T-helper 17 cell (primary cell): ENCODE measurements around the gene AP3S2. TPM values are rescaled to one million over a fixed set of nuclear protein-coding genes. Genes with fewer than 3 reads are reported as not detected.
"Not testable (repeated sequence)": the region's sequence is repeated elsewhere in the genome, so short reads cannot be mapped to it uniquely, and the experiment has no call there.

Source experiments
- ATAC-seq: fragments of 150-1000 bp; cut with Tn5 transposase; 2 replicates; pipeline ENCODE4 v1.10.0; 2021; ENCODE audit warnings: mild to moderate bottlenecking, moderate library complexity
- DNase-seq, 3 donors: peaks; one replicate each; pipeline versions ENCODE4 v3.0.0 to v3.0.0-alpha.2; 2020 to 2021
- H3K9me3 ChIP-seq: one replicate; pipeline ENCODE4 v1.7.0; 2013; ENCODE audit warnings: low read length, mild to moderate bottlenecking; ENCODE audit not compliant: control insufficient read depth, poor library complexity, severe bottlenecking
- H3K27ac Mint-ChIP-seq: one replicate; pipeline ENCODE4 v1.8.0; 2022; ENCODE audit warnings: mild to moderate bottlenecking, moderate library complexity, mixed read lengths
- H3K27me3 Mint-ChIP-seq: one replicate; pipeline ENCODE4 v1.8.0; 2022; ENCODE audit warnings: mixed read lengths
- H3K36me3 Mint-ChIP-seq: one replicate; pipeline ENCODE4 v1.8.0; 2022; ENCODE audit warnings: low read depth, mixed read lengths
- H3K4me1 Mint-ChIP-seq: one replicate; pipeline ENCODE4 v1.8.0; 2022; ENCODE audit warnings: mild to moderate bottlenecking, mixed read lengths
- H3K4me3 Mint-ChIP-seq: one replicate; pipeline ENCODE4 v1.8.0; 2022; ENCODE audit warnings: mild to moderate bottlenecking, moderate library complexity, mixed read lengths
- total RNA-seq, 4 donors: library from RNA in 2 of 4; stranded (reverse) in 2 of 4; gene quantifications; one replicate each; pipeline ENCODE4 v1.2.3 and lab custom pipeline; 2022 to 2026

AP3S2 gene
- total RNA-seq, 2 donors from 2014 or later, result 28.0 to 29.1 TPM

DNA sequence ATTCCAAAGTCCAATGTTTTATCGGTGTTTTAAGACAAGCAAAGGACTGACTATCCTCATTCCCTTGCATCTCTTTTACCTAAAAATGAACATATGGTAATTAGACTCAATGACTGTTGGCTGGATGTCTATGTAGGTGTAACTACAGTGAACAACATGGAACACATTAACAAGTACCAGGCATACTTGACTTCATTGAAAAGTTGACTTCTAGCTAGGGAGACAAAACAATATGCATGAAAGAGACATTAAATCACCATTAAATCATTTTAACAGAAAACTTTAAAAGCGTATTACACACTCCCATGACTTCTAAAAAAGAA is 44.9 kb downstream of the AP3S2 start:
- Mint-ChIP-seq H3K4me1 (peaks cover 6% of the 10 kb centered on the region), H3K27me3 (no peaks in the 10 kb centered on the region), H3K27ac (no peak overlapping the region), H3K36me3 (peaks cover 2% of the 10 kb centered on the region), H3K4me3 (no peak overlapping the region)
- no peak for DNase-seq
- ATAC-seq, result no peak
- no peaks in the 10 kb centered on the region for H3K9me3 ChIP-seq

DNA sequence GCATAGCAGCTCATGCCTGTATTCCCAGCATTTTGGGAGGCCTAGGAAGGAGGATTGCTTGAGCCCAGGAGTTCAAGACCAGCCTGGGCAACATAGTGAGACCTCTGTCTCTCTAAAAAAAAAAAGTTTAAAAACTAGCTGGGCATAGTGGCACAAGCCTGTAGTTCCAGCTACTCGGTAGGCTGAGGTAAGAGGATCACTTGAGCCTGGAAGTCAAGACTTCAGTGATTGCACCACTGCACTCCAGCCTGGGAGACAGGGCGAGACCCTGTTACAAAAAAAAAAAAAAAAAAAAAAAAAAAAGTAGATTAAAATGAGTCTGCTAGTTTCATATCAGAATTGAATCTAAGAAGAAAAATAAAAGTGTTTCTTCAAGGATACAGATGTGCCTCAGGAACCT is 46.7 kb downstream of the AP3S2 start:
- Mint-ChIP-seq H3K27ac (no peak overlapping the region), H3K4me3 (no peak overlapping the region), H3K27me3 (no peaks in the 10 kb centered on the region), H3K4me1 (peaks cover 8% of the 10 kb centered on the region), H3K36me3 (peaks cover 2% of the 10 kb centered on the region)
- DNase-seq (no peak), ATAC-seq (no peak)
- no peaks in the 10 kb centered on the region for H3K9me3 ChIP-seq

DNA sequence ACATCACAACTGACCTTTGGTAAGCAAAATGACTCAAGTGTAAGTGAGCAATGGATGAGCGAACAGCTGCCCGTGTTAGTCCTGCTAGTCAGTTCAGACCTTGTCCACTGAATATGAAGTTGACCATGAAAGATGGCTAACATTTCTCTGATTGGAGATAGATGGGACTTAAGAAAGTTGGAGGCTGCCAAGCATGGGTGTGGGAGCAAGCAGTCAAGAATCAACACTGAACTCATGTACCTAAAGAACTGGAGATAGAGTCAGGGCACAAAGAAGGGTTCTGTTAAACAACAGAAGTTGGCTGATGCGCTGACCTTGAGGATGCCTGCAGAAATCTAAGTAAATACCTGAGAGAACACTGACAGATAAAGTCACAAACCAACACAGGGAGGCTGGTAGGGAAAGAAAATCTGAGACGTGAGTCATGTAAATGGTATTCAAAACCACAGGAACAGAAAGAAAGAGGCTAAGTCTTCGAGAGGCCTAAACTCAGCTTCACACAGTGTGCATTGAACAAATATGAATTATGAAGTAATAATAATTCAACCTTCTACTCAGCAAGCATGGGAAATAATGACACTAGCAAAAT is 48.4 kb downstream of the AP3S2 start:
- Mint-ChIP-seq H3K4me1 (peaks cover 11% of the 10 kb centered on the region), H3K27ac (no peak overlapping the region), H3K4me3 (no peak overlapping the region), H3K36me3 (peaks cover 5% of the 10 kb centered on the region), H3K27me3 (no peaks in the 10 kb centered on the region)
- DNase-seq, result no peak
- ATAC-seq, result no peak
- H3K9me3 ChIP-seq, result no peaks in the 10 kb centered on the region

DNA sequence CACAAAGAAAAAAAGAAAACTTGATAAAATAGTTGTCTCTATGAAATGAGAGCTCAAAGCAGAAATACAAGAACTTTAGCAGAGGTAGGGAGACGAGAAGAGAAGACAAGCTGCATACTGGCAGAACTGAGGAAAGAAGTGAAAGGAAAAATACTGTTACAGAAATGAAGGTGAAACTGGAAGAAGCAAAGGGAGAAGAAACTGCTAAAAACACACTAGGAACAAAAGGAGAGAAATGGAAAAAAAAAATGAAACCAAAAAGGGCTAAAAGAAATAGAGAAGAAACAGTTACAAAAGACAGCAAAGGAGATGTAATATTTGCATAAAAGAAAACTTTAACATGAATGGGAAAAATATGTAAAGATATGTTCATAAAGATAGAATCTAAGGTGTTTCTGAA is 51.8 kb downstream of the AP3S2 start:
- H3K9me3 ChIP-seq, result no peaks in the 10 kb centered on the region
- Mint-ChIP-seq H3K27me3 (no peaks in the 10 kb centered on the region), H3K4me3 (no peak overlapping the region), H3K36me3 (peaks cover 11% of the 10 kb centered on the region), H3K4me1 (peaks cover 13% of the 10 kb centered on the region), H3K27ac (peak overlapping the region; percentile 56)
- ATAC-seq, result no peak
- no peak for DNase-seq

DNA sequence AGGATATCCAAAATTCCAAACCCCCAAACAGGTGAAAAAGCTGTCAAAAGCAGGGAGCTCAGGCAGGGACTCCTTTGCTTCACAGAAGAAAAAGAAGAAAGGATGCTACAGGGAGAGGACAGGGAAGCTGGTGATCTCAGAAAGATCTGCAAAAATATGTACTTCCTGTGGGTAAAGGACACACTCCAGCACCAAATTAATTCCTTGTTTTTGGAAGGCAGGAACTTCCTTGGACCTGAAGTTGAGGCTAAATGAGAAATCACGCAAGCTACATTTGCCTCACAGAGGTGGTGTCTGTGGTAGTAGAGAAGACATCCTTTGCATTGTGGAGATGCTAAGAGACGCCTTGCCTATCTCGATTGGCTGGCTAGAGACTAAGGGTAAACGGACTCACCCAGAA is 52.5 kb downstream of the AP3S2 start:
- peak overlapping the region; percentile 56 for H3K27ac Mint-ChIP-seq
- H3K36me3 Mint-ChIP-seq, result peaks cover 16% of the 10 kb centered on the region
- H3K27me3 Mint-ChIP-seq, result no peaks in the 10 kb centered on the region
- H3K4me1 Mint-ChIP-seq, result peaks cover 13% of the 10 kb centered on the region
- ATAC-seq (no peak), DNase-seq (no peak)
- H3K9me3 ChIP-seq, result no peaks in the 10 kb centered on the region
- no peak overlapping the region for H3K4me3 Mint-ChIP-seq

GRCh38 chr15:89839167-89839810 is 54.5 kb downstream of the AP3S2 start:
- Mint-ChIP-seq H3K4me1 (peaks cover 9% of the 10 kb centered on the region), H3K27ac (peak overlapping the region; percentile 87), H3K36me3 (peaks cover 18% of the 10 kb centered on the region), H3K27me3 (no peaks in the 10 kb centered on the region), H3K4me3 (no peak overlapping the region)
- no peaks in the 10 kb centered on the region for H3K9me3 ChIP-seq
- no peak for DNase-seq
- no peak for ATAC-seq

GRCh38 chr15:89837830-89838178 is 56.0 kb downstream of the AP3S2 start:
- H3K36me3 Mint-ChIP-seq, result peaks cover 18% of the 10 kb centered on the region
- H3K27ac Mint-ChIP-seq, result no peak overlapping the region
- H3K4me1 Mint-ChIP-seq, result peaks cover 7% of the 10 kb centered on the region
- no peaks in the 10 kb centered on the region for H3K27me3 Mint-ChIP-seq
- no peak for DNase-seq
- no peaks in the 10 kb centered on the region for H3K9me3 ChIP-seq
- no peak for ATAC-seq
- no peak overlapping the region for H3K4me3 Mint-ChIP-seq

DNA sequence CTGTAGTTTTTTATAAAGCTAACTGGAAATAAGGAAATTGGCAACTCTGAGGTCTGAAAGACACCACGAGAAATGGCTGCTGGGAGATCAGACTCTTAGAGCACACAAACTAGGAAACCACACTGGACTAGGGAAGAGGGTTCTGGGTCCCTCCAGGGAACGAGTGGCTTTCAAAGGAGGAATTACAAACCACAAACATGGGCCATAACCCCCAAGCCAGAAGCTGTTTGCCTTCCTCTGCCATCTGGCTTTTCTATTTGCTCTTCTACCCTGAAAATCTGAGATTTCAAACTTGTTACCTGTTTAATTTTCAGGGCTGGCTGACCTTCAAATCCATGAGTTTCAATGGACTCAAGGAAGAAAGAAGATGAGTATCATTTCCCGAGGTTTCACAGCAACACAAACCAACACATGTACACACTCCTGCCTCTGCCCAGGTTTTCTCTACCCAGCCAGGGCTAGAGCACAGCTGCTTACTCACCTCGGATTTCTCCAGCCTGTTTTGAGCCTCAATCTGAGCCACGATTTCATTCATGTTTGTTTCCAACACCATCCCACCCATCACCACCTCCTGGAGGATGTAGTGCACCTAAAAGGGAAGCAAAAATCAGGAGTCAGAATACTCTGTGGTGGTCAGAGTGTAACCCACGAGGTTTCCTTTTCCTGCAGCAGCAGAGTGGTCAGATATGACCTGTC is 56.5 kb downstream of the AP3S2 start:
- no peak for ATAC-seq

DNA sequence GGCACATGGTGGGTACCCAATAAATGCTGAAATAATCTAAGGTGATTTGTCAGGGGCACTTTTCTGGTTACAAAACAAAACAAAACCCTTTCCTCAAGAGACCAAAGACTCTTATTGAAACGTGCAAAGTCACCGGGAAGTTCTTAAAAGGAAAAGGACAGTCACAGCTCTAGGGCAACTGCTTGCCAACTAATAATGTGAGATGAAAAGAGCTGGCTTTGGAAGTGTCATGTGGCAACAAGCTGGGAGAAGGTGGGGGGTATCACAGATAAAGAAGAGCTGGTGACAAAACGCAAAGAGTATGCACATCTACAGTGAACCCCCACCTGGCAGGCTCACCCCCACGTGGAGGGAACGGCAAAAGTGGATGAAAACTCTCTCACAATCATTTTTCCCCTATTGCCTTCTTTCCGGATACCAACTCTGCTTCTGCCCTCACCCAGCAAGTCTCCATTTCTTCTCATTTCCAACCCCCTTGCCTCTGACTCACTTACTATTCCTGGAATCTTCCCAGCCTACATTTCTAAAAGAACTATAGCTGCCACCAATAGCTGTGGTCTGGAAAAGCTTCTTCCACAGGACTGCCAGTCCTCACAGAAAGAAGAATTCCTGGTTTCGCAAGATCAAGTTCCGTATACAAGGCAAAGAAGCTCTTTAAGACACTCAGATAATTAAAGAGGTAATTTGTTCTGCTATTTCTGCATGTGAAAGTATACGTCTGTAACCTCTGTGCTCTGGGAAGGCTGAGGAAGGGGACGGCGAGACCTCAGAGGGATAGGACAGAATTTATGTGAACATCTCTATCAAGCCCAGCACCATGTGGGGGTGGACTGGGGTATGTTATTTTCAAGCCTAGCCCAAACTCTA is 57.3 kb downstream of the AP3S2 start:
- no peaks in the 10 kb centered on the region for H3K9me3 ChIP-seq
- Mint-ChIP-seq H3K27me3 (no peaks in the 10 kb centered on the region), H3K27ac (no peak overlapping the region), H3K36me3 (peaks cover 15% of the 10 kb centered on the region), H3K4me3 (no peak overlapping the region), H3K4me1 (peaks cover 2% of the 10 kb centered on the region)
- DNase-seq (no peak), ATAC-seq (no peak)

More for the DNA sequence above, 56.5 kb downstream of the AP3S2 start:
- Mint-ChIP-seq H3K4me3 (no peak overlapping the region), H3K27me3 (no peaks in the 10 kb centered on the region), H3K36me3 (peaks cover 18% of the 10 kb centered on the region), H3K27ac (no peak overlapping the region), H3K4me1 (peaks cover 7% of the 10 kb centered on the region)
- no peak for DNase-seq
- no peaks in the 10 kb centered on the region for H3K9me3 ChIP-seq

DNA sequence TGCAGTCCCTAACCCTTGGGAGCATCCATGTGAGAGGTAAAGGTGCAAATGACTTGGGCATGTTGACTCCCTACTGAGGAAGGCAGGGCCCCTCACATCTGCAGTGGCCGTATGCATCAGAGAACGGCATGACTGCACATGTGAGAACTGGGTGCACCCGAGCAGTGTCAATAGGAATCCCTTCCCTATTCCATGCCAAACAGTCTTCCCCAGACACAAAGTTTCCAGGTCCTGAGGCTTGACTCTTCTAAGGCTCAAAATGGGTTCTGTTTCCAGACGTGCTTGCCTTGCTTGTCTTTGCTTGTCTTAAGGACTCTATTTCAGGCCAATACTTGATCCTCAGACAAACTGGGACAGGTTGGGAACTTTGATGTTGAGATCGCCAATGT is 58.6 kb downstream of the AP3S2 start:
- Mint-ChIP-seq H3K36me3 (peaks cover 18% of the 10 kb centered on the region), H3K27ac (peak overlapping the region; percentile 14), H3K27me3 (no peaks in the 10 kb centered on the region), H3K4me1 (peaks cover 2% of the 10 kb centered on the region), H3K4me3 (no peak overlapping the region)
- ATAC-seq (no peak), DNase-seq (no peak)
- H3K9me3 ChIP-seq, result no peaks in the 10 kb centered on the region

- DNase-seq, ATAC-seq, H3K4me3 Mint-ChIP-seq, H3K27ac Mint-ChIP-seq, H3K27me3 Mint-ChIP-seq, H3K4me1 Mint-ChIP-seq, H3K9me3 ChIP-seq: not testable (repeated sequence)
- H3K36me3 Mint-ChIP-seq, result peaks cover 15% of the 10 kb centered on the region
Observed at GRCh38 chr15:89834465-89835175, 59.2 kb downstream of the AP3S2 start.

DNA sequence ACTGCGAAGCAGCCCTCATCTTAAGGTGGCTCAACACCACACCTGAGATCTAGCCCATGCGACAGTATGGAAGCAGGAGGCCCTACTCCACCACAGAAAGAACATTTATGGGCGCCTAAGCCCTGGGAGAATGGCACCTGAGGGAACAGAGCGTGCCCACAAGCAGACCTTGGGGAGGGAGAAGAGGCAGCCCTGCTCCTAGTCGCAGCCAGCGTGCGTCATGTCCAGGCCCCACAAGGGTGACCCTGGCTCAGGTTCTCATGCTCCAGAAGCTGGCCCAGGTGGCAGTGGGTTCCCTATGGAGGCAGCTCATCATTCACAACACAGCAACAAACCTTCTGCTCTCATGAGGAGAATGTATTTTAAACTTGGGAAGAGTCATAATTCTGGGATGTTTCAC is 59.8 kb downstream of the AP3S2 start:
- DNase-seq (no peak), ATAC-seq (no peak)
- Mint-ChIP-seq H3K27me3 (no peaks in the 10 kb centered on the region), H3K4me3 (no peak overlapping the region), H3K4me1 (peaks cover 4% of the 10 kb centered on the region), H3K36me3 (peaks cover 17% of the 10 kb centered on the region), H3K27ac (no peak overlapping the region)
- H3K9me3 ChIP-seq, result no peaks in the 10 kb centered on the region

DNA sequence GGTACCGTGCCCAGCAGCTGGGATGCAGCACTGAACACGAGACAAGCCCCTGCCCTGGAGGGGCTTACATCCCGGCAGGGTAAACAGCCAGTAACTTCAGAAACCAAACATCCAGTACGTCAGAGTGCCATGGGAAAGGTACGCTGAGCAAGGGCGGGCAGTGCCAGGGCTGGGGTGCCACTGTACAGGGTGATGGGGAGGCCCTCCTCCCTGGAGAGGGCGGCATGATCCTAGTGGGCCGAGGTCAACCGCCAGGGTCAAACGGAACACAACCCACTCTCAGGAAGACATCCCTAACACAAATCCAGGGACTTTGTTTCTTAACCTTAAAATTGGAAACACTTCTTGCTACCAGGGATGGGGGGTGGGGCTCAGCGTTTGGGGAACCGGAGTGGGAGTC is 63.2 kb downstream of the AP3S2 start:
- no peak for ATAC-seq
- H3K36me3 Mint-ChIP-seq, result peaks cover 7% of the 10 kb centered on the region
- no peak overlapping the region for H3K4me3 Mint-ChIP-seq

More for the DNA sequence above, 63.2 kb downstream of the AP3S2 start:
- H3K9me3 ChIP-seq, result no peaks in the 10 kb centered on the region
- Mint-ChIP-seq H3K27me3 (no peaks in the 10 kb centered on the region), H3K27ac (peak overlapping the region; percentile 83), H3K4me1 (peaks cover 9% of the 10 kb centered on the region)
- DNase-seq, result no peak
